Activated naive CD4-positive, alpha-beta T cell (primary cell): ENCODE data around the gene CEP95.

Experiments used
- DNase-seq, 4 experiments: peaks; one replicate each; lab custom pipeline; 2025; lab: John Stamatoyannopoulos, UW

The CEP95 gene

GRCh38 chr17:64515829-64516228, 9.1 kb downstream of the CEP95 start:
- no peak for DNase-seq

DNA sequence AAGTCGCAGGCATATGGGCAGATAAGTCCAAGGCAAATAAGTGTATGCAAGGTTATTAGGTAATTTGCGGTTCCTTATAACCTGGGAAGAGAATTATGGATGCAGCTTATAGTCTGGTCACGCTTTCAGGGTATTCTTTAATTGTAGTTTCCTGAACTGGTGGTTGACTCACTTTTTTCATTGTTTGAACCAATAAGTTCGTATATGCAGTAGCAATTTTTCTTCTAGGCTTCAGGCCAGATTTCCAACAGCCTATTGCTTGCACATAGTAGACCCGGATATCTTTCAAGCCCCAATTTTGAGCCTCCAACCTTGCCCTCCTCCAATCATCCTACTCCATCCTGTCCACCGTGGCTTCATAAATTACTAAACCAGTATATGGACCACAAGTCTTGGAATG, 12.8 kb downstream of the CEP95 start:
- DNase-seq = no peak

DNA sequence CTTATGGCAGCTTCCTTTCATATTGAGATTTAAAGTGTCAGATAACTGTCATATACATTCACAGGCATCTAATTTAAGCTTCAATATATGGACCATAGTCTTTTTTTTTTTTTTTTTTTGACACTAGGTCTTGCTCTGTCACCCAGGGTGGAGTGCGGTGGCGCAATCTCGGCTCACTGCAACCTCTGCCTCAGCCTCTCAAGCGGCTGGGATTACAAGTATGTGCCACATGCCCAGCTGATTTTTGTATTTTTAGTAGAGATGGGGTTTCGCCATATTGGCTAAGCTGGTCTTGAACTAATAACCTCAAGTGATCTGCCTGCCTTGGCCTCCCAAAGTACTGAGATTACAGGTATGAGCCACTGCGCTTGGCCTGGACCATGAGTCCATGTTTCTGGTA, 13.6 kb downstream of the CEP95 start:
- DNase-seq = no peak

DNA sequence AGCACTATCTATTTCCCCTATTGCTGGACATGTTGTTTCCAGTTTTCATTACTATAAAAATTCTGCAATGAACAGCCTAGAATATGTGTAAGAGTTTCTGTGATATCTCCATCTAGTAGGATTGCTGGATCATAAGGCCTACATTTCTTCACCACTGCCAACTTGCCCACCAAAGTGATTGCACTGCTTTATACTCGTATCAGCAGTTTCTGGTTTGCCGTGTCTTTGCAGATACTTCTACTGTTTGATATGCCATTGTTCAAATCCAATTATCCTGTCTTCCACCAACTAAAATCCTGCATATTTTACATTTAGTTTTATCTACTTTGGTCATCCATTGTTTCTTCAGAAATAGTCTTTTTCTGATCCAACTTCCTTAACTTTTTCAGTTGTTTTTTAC, 21.1 kb downstream of the CEP95 start:
- DNase-seq = no peak

- DNase-seq = no peak
Observed at GRCh38 chr17:64529221-64529620, 22.4 kb downstream of the CEP95 start.

GRCh38 chr17:64531955-64532371, 25.2 kb downstream of the CEP95 start:
- no peak for DNase-seq

- no peak for DNase-seq
Observed at GRCh38 chr17:64532409-64532808, 25.6 kb downstream of the CEP95 start.

DNA sequence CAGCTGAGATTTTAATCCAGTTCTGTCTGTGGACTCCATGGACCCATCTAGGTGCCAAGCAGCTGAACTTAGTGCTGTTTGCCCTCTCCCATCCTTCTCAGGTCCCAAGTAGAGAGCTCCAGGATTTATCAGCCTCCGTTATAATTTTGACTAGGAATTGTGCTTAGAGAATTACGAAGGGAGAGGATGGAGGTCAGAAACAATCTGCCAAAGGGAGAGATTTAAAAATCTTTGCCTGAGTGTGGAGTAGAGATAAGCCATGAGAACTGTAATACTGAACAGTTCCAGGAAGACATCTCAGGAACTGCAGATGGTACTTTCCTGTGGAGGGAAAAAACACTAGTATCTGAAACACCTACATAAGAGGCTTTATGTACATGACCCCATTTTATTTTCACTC, 27.0 kb downstream of the CEP95 start:
- DNase-seq = no peak

- no peak for DNase-seq
Observed at GRCh38 chr17:64534187-64534586, 27.4 kb downstream of the CEP95 start.

GRCh38 chr17:64535357-64535756, 28.6 kb downstream of the CEP95 start:
- no peak for DNase-seq

DNA sequence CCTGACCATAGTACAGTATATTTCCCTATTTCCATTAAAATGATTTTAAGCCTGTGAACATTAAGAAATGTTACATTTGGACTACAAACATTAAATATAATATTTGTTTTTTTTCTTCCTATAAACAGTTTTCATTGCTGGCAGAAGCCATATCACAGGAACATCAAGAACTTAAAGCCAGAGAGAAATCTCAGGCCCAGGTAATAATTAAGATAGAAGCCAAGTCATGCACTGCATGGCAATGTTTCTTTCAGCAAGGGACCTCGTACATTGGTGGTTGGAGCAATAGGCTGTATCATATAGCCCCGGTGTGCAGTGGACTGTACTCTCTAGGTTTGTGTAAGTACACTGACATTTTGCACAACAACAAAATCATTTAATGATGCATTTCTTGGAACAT, 30.1 kb downstream of the CEP95 start:
- DNase-seq = no peak

- DNase-seq = no peak
Observed at GRCh38 chr17:64537488-64537887, 30.7 kb downstream of the CEP95 start.

DNA sequence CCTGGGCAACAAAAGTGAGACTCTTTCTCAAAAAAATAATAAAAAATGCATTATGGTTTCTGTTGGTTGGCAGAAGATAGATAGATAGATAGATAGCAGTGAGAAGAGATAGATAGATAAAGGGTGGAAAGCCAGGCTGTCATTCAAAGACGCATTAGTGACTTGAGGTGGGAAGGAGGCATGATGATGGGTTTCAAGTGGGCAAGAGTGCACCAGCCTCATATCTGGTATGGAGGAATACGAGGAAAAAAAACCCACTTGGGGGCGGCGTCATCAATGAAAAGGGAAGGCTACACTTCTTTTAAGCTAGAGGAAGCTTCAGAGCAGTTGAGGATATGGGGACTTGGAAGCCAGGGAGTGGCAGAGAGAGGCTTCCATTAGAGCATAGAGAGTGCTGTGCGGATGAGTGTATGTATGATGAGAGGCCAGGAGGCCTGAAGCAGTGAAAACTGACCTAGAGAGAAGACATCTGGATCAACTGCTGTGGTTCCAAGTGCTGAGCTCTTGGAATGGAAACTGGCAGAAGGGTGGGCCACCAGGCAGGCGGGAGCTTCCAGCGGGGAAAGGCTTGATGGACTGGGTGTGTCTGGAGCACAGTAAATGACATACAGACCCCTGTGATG, 31.8 kb downstream of the CEP95 start:
- no peak for DNase-seq

DNA sequence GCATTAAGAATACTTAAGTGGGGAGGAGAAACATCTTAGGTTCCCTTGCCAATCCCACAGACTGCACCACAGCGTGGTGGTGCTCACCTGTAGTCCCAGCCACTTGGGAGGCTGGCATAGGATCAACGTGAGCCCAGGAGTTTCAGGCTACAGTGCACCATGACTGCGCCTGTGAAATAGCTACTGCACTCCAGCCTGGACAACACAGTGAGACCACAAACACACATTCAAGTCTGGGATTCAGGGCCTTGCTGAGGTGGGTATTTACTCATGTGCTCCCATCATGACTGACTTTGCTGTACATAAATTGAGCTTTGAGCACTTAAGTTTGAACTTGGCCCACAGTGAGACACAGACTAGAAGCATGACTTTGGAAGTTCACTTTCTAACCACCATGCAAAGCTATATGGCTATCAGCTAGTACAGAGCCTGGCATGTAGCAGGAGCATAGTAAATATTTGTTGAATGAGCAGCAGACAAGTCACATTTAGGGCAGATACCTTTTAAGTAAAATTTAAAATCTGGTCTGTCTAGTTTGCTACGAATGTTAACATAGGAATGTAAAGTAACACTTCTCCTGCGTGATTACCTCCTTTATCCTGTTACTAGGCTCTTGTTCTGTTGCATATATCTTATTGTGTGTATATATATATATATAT, 33.5 kb downstream of the CEP95 start:
- no peak for DNase-seq

DNA sequence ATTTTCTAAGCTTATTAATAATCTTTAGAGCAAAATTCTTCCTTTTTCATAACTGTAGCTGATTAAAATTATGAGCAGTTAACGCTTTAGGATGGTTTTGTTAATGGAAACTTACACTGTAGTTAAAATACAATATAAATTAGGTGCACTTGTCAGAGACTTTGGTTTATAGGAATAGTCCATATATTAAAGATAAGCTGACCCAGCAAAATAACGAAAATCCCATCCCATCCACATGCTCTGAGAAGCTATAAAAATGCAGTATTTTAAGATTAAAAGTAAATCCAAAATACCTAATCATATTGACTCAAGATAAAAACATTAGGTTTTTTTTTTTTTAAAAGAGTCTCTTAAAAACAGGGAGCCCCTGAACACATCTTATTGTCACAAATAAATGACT, 38.0 kb downstream of the CEP95 start:
- DNase-seq = no peak

GRCh38 chr17:64546716-64547115, 39.9 kb downstream of the CEP95 start:
- DNase-seq = no peak

DNA sequence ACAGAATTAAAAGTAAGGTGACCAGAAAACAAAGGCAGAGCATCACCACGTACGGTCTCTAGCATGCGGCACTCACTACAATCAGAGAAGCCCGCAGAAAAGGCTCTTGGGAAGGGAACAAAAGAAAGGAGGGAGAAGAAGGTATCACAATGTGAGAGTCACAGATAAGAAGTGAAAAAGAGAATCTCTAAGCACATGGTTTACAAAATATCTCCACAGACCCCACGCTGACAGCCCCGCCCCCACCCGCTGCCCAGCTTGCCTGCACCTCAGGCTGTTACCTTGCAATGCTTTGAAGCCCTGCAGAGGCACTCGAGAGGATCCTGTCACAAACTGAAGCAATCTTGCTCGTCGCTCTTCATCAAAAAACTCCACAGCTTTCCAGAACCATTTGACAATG, 40.5 kb downstream of the CEP95 start:
- DNase-seq = no peak

- DNase-seq = no peak
Observed at GRCh38 chr17:64551461-64551860, 44.7 kb downstream of the CEP95 start.

GRCh38 chr17:64554028-64554637, 47.4 kb downstream of the CEP95 start:
- DNase-seq = no peak

- DNase-seq = no peak
Observed at GRCh38 chr17:64555281-64555680, 48.5 kb downstream of the CEP95 start.

GRCh38 chr17:64564098-64564497, 57.3 kb downstream of the CEP95 start:
- no peak for DNase-seq

DNA sequence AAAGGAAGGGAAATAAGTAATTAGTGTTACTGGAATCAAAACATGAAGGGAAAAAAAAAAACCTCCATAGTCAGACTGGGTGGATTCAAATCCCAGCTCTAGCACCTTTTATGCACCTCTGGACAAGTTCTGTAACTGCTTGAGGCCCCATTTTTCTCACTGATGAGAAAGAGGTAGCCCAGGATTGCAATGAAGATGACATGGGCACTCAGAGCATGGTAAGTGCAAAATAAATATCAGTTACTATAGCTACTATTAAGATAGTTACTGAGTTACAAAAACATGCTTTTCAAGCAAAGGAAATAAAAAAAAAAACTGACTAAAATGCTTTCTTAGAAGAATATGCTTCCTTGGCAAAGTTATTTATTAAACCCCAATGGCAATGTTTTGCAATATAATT, 58.8 kb downstream of the CEP95 start:
- no peak for DNase-seq

DNA sequence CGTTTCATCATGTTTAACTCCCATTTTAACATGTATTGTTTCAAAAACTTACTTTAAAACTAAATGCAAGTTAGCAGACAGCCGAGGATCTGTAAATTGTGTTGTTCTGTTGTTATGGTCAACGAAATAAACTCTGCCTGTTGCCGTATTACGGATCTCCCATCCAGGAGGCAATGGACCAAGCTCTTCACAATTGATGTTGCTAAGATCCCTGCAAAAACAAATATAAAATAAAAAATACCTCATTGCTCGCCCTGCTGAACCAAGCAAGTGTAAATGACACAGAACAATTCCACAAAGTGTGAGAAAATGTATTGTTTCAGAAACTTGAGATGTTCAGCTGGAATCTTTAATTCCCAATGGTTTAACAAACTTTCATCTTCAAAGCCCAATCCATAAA, 65.0 kb downstream of the CEP95 start:
- DNase-seq = no peak

- DNase-seq = no peak
Observed at GRCh38 chr17:64572682-64573154, 65.9 kb downstream of the CEP95 start.
